ENCODE results near the gene PPFIA2. TPM values are rescaled to one million over a fixed set of nuclear protein-coding genes. Genes with fewer than 3 reads are reported as not detected.

Gene PPFIA2
- total RNA-seq, 1 experiment from 2014 or later, result not detected

GRCh38 chr12:81712536-81712935 is 46.6 kb downstream of the PPFIA2 start:
- H3K4me3 Mint-ChIP-seq (ENCODE audit: unreplicated experiment), result no peak overlapping the region
- no peak overlapping the region for H3K4me3 ChIP-seq (ENCODE audit: low read depth, low read length)
- ChIA-PET CTCF (no interaction called here), POLR2A (no interaction called here)
- no peaks in the 10 kb centered on the region for H3K36me3 ChIP-seq (ENCODE audit: control insufficient read depth, insufficient read depth, low read length)
- no peaks in the 10 kb centered on the region for H3K36me3 Mint-ChIP-seq (ENCODE audit: insufficient read depth, unreplicated experiment)
- H3K9me3 Mint-ChIP-seq (ENCODE audit: unreplicated experiment), result no peaks in the 10 kb centered on the region
- H3K4me1 Mint-ChIP-seq (ENCODE audit: low read depth, unreplicated experiment), result no peaks in the 10 kb centered on the region
- H3K27ac Mint-ChIP-seq (ENCODE audit: unreplicated experiment), result no peak overlapping the region
- no TSS peak for BruUV-seq (replicated peaks)
- no peaks in the 10 kb centered on the region for H3K4me1 ChIP-seq
- intact Hi-C loops (cut with micrococcal nuclease; ENCODE audit: unreplicated experiment), result no loop called here
- no peaks in the 10 kb centered on the region for H3K27me3 ChIP-seq (replicated peaks; ENCODE audit: control insufficient read depth, insufficient read depth, low read length)
- no peak for TF ChIP-seq CTCF (IDR thresholded peaks at IDR 0.05; ENCODE audit: insufficient read depth in 1 of 2, low read depth in 1 of 2, low read length in 1 of 2, severe bottlenecking in 1 of 2, unreplicated experiment in 1 of 2)
- no peaks in the 10 kb centered on the region for H3K27me3 Mint-ChIP-seq (ENCODE audit: insufficient read depth, unreplicated experiment)
- no peaks in the 10 kb centered on the region for H3K9me3 ChIP-seq
- no peak for DNase-seq

- intact Hi-C loops (cut with micrococcal nuclease; ENCODE audit: unreplicated experiment), result no loop called here
- DNase-seq, result no peak
- no peak for TF ChIP-seq CTCF (IDR thresholded peaks at IDR 0.05; ENCODE audit: insufficient read depth in 1 of 2, low read depth in 1 of 2, low read length in 1 of 2, severe bottlenecking in 1 of 2, unreplicated experiment in 1 of 2)
Observed at GRCh38 chr12:81705586-81705985, 53.6 kb downstream of the PPFIA2 start.

GRCh38 chr12:81699551-81699950 is 59.6 kb downstream of the PPFIA2 start:
- no peaks in the 10 kb centered on the region for H3K36me3 Mint-ChIP-seq (ENCODE audit: insufficient read depth, unreplicated experiment)
- intact Hi-C loops (cut with micrococcal nuclease; ENCODE audit: unreplicated experiment), result no loop called here
- POLR2A ChIA-PET, result no interaction called here

More at GRCh38 chr12:81705586-81705985, 53.6 kb downstream of the PPFIA2 start:
- no peak overlapping the region for H3K4me3 Mint-ChIP-seq (ENCODE audit: unreplicated experiment)
- BruUV-seq (replicated peaks), result no TSS peak
- Histone ChIP-seq H3K27me3 (replicated peaks; ENCODE audit: control insufficient read depth, insufficient read depth, low read length) (no peaks in the 10 kb centered on the region), H3K4me1 (no peaks in the 10 kb centered on the region), H3K9me3 (no peaks in the 10 kb centered on the region), H3K4me3 (ENCODE audit: low read depth, low read length) (no peak overlapping the region), H3K36me3 (ENCODE audit: control insufficient read depth, insufficient read depth, low read length) (no peaks in the 10 kb centered on the region)
- no peaks in the 10 kb centered on the region for H3K36me3 Mint-ChIP-seq (ENCODE audit: insufficient read depth, unreplicated experiment)
- ChIA-PET POLR2A (no interaction called here), CTCF (no interaction called here)
- H3K4me1 Mint-ChIP-seq (ENCODE audit: low read depth, unreplicated experiment), result no peaks in the 10 kb centered on the region
- H3K27me3 Mint-ChIP-seq (ENCODE audit: insufficient read depth, unreplicated experiment), result peaks cover 7% of the 10 kb centered on the region
- H3K9me3 Mint-ChIP-seq (ENCODE audit: unreplicated experiment), result no peaks in the 10 kb centered on the region
- no peak overlapping the region for H3K27ac Mint-ChIP-seq (ENCODE audit: unreplicated experiment)

More at GRCh38 chr12:81699551-81699950, 59.6 kb downstream of the PPFIA2 start:
- Mint-ChIP-seq H3K27me3 (ENCODE audit: insufficient read depth, unreplicated experiment) (peaks cover 7% of the 10 kb centered on the region), H3K9me3 (ENCODE audit: unreplicated experiment) (no peaks in the 10 kb centered on the region), H3K27ac (ENCODE audit: unreplicated experiment) (no peak overlapping the region), H3K4me1 (ENCODE audit: low read depth, unreplicated experiment) (no peaks in the 10 kb centered on the region), H3K4me3 (ENCODE audit: unreplicated experiment) (no peak overlapping the region)
- no peaks in the 10 kb centered on the region for H3K36me3 ChIP-seq (ENCODE audit: control insufficient read depth, insufficient read depth, low read length)
- no peaks in the 10 kb centered on the region for H3K27me3 ChIP-seq (replicated peaks; ENCODE audit: control insufficient read depth, insufficient read depth, low read length)
- no peaks in the 10 kb centered on the region for H3K9me3 ChIP-seq
- H3K4me1 ChIP-seq, result 0 out of 2 replicates have a peak, but pooled peaks cover 4% of the 10 kb centered on the region
- no peak for TF ChIP-seq CTCF (IDR thresholded peaks at IDR 0.05; ENCODE audit: insufficient read depth in 1 of 2, low read depth in 1 of 2, low read length in 1 of 2, severe bottlenecking in 1 of 2, unreplicated experiment in 1 of 2)
- CTCF ChIA-PET, result no interaction called here
- no peak overlapping the region for H3K4me3 ChIP-seq (ENCODE audit: low read depth, low read length)
- no TSS peak for BruUV-seq (replicated peaks)
- no peak for DNase-seq
